PFSK-1 (cell line): Measurements from ENCODE around the gene SLC6A15. TPM values are rescaled to one million over a fixed set of nuclear protein-coding genes. Genes with fewer than 3 reads are reported as not detected.
A peak's percentile ranks its signal among the peaks of the same experiment; 100 is the strongest.

Experiments
- FOXP2 ChIP-seq: optimal IDR thresholded peaks from 2 replicates; pipeline ENCODE3; 2011; ENCODE audit warnings: borderline replicate concordance, control low read depth, inconsistent platforms; ENCODE audit not compliant: insufficient read depth; ENCODE audit errors: extremely low read length, extremely low read depth
- POLR2AphosphoS5 ChIP-seq: IDR thresholded peaks from 2 replicates; pipeline ENCODE4 v1.6.1; 2012; ENCODE audit warnings: low read depth, mild to moderate bottlenecking, control low read depth, low read length, moderate library complexity
- REST ChIP-seq, 2 experiments: IDR thresholded peaks; 2 replicates each; pipeline versions ENCODE4 v1.6.1 to v1.8.0; 2011 to 2012; ENCODE audit warnings: low read depth in 2 of 2, low read length in 2 of 2, control low read depth in 1 of 2, inconsistent platforms in 1 of 2, mild to moderate bottlenecking in 1 of 2, moderate library complexity in 1 of 2; ENCODE audit not compliant: insufficient read depth in 1 of 2
- SIN3A ChIP-seq: IDR thresholded peaks from 2 replicates; pipeline ENCODE4 v1.6.1; 2012; ENCODE audit warnings: mild to moderate bottlenecking, low read length, moderate library complexity, borderline replicate concordance; ENCODE audit not compliant: insufficient read depth
- TAF1 ChIP-seq: IDR thresholded peaks from 2 replicates; pipeline ENCODE4 v1.6.1; 2012; ENCODE audit warnings: low read length, control low read depth, borderline replicate concordance; ENCODE audit not compliant: insufficient read depth
- polyA plus RNA-seq: library from polyadenylated mRNA; unstranded; fragments of >200 nt; gene quantifications from one replicate; pipeline ENCODE4 v1.2.1, GENCODE V29; 2012; ENCODE audit warnings: low read depth, missing spikeins; ENCODE audit not compliant: insufficient read length

The SLC6A15 gene
- polyA plus RNA-seq: 85.1 TPM

GRCh38 chr12:84912198-84913128, at the start of gene SLC6A15:
TSS of gene SLC6A15 (minus strand) at chr12:84912799. CDS start at chr12:84892120, 20,679 bp downstream.
- TF ChIP-seq REST (IDR thresholded peaks at IDR 0.05; ENCODE audit: insufficient read depth in 1 of 2, low read depth in 2 of 2, low read length in 2 of 2) (peak; percentile 8 to 11; a peak in 2 of 4 replicates), POLR2AphosphoS5 (peak; percentile 58; the same call in 1 of the 2 replicates), FOXP2 (peak; percentile 94), TAF1 (peak; percentile 57; the same call in 1 of the 2 replicates), SIN3A (peak; percentile 96)

GRCh38 chr12:84960918-84961317, 48.3 kb upstream of the SLC6A15 start:
- TF ChIP-seq SIN3A: no peak

- TF ChIP-seq POLR2AphosphoS5 (no peak), REST (IDR thresholded peaks at IDR 0.05; ENCODE audit: insufficient read depth in 1 of 2, low read depth in 2 of 2, low read length in 2 of 2) (no peak), SIN3A (no peak), FOXP2 (no peak), TAF1 (no peak)
Observed at GRCh38 chr12:84955298-84955697, 42.7 kb upstream of the SLC6A15 start.

- no peak for TF ChIP-seq SIN3A
- no peak for TF ChIP-seq TAF1
- no peak for TF ChIP-seq POLR2AphosphoS5
- TF ChIP-seq REST (IDR thresholded peaks at IDR 0.05; ENCODE audit: insufficient read depth in 1 of 2, low read depth in 2 of 2, low read length in 2 of 2): no peak
- no peak for TF ChIP-seq FOXP2
Observed at GRCh38 chr12:84954415-84954814, 41.8 kb upstream of the SLC6A15 start.

GRCh38 chr12:84950971-84951546, 38.5 kb upstream of the SLC6A15 start:
- TF ChIP-seq SIN3A (no peak), POLR2AphosphoS5 (no peak), REST (IDR thresholded peaks at IDR 0.05; ENCODE audit: insufficient read depth in 1 of 2, low read depth in 2 of 2, low read length in 2 of 2) (no peak), TAF1 (no peak)
